Ascending aorta (tissue), 2 donors: ENCODE data around the gene PSEN1. TPM values are rescaled to one million over a fixed set of nuclear protein-coding genes. Genes with fewer than 3 reads are reported as not detected.

ENCODE experiments used
- DNase-seq, 2 donors: peaks; one replicate each; pipeline ENCODE4 v3.0.0-alpha.2; 2019; ENCODE audit warnings: low spot score in 2 of 2
- H3K27ac ChIP-seq, 2 donors: fragments of 200-600 bp; sonication (generic); one replicate each; pipeline ENCODE4 v1.5.1; 2016 to 2017; ENCODE audit warnings: mild to moderate bottlenecking in 1 of 2
- H3K27me3 ChIP-seq: fragments of 200-600 bp; sonication (generic); one replicate; pipeline ENCODE4 v1.5.1; 2017
- H3K36me3 ChIP-seq, 2 donors: fragments of 200-600 bp; sonication (generic); one replicate each; pipeline ENCODE4 v1.5.1; 2016
- H3K4me1 ChIP-seq, 2 donors: fragments of 200-600 bp; sonication (generic); one replicate each; pipeline ENCODE4 v1.5.1; 2016 to 2017; ENCODE audit warnings: mild to moderate bottlenecking in 1 of 2
- H3K4me3 ChIP-seq, 2 donors: fragments of 200-600 bp; sonication (generic); one replicate each; pipeline ENCODE4 v1.5.1; 2016 to 2017; ENCODE audit warnings: mild to moderate bottlenecking in 1 of 2
- H3K9me3 ChIP-seq, 2 donors: fragments of 200-600 bp; sonication (generic); one replicate each; pipeline ENCODE4 v1.5.1; 2016
- intact Hi-C: fragments of 100-400 bp; cut with DNase I; formaldehyde crosslinking; loops from one replicate; pipeline ENCODE4 v1.15.1; 2023
- total RNA-seq: library from RNA; depleted of rRNA; stranded (reverse); fragments of >200 nt; gene quantifications from one replicate; pipeline ENCODE4 v1.1.0, GENCODE V29; 2016
- TF ChIP-seq, protein P1 (sequence below), 3 experiments: fragments of 200-600 bp in 2 of 3; fragments of 450-650 bp in 1 of 3; sonication (generic) in 2 of 3; IDR thresholded peaks; one replicate each; pipeline ENCODE4 v1.5.1; 2016 to 2019; ENCODE audit warnings: antibody characterized with exemption in 3 of 3, mild to moderate bottlenecking in 1 of 3, moderate library complexity in 1 of 3

Gene PSEN1
- total RNA-seq, 1 donor from 2014 or later = 15.2 TPM

DNA sequence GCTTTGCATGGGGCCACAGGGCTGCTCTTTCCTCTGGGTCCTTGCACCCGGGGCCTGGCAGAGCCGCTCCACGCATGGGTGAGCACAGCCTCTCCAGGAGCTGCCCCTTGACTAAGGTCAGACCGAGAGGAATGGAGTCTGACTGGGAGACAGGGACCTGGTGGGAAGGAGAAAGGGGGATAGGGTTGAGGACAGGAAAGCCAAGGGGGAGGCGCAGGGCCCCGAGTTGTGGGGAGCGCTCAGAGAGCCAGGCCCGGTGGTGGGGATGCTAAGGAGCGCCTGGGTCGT, 117.0 kb downstream of the PSEN1 start:
- no peaks in the 10 kb centered on the region for H3K36me3 ChIP-seq
- no peaks in the 10 kb centered on the region for H3K9me3 ChIP-seq
- no peak for DNase-seq
- no peaks in the 10 kb centered on the region for H3K27me3 ChIP-seq
- TF ChIP-seq, protein P1, sequence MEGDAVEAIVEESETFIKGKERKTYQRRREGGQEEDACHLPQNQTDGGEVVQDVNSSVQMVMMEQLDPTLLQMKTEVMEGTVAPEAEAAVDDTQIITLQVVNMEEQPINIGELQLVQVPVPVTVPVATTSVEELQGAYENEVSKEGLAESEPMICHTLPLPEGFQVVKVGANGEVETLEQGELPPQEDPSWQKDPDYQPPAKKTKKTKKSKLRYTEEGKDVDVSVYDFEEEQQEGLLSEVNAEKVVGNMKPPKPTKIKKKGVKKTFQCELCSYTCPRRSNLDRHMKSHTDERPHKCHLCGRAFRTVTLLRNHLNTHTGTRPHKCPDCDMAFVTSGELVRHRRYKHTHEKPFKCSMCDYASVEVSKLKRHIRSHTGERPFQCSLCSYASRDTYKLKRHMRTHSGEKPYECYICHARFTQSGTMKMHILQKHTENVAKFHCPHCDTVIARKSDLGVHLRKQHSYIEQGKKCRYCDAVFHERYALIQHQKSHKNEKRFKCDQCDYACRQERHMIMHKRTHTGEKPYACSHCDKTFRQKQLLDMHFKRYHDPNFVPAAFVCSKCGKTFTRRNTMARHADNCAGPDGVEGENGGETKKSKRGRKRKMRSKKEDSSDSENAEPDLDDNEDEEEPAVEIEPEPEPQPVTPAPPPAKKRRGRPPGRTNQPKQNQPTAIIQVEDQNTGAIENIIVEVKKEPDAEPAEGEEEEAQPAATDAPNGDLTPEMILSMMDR (IDR thresholded peaks at IDR 0.05) = no peak
- no peak overlapping the region for H3K27ac ChIP-seq
- intact Hi-C loops = no loop called here
- no peaks in the 10 kb centered on the region for H3K4me1 ChIP-seq
- H3K4me3 ChIP-seq = no peak overlapping the region

DNA sequence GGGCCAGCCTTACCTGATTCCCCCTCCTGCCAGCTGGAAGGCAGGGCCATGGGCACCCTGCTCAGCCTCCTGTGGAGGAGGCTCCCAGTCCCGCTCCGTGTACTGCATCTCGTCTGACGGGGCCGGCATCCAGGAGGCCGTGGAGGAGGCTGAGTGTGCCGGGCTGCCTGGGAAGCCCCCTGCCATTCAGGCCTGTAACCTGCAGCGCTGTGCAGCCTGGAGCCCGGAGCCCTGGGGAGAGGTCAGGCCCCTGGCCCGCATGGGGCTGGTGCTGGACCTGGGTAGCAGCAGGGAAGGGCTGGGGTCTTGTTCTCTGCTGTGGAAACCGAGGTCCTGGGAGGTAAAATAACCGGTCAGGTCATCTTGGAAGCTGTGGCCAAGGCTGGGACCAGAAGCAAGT, 117.4 kb downstream of the PSEN1 start:
- Histone ChIP-seq H3K27ac (no peak overlapping the region), H3K4me1 (no peaks in the 10 kb centered on the region), H3K4me3 (no peak overlapping the region), H3K9me3 (no peaks in the 10 kb centered on the region), H3K27me3 (no peaks in the 10 kb centered on the region), H3K36me3 (no peaks in the 10 kb centered on the region)
- intact Hi-C loops = no loop called here
- no peak for DNase-seq
- TF ChIP-seq, protein P1 (IDR thresholded peaks at IDR 0.05) = no peak

DNA sequence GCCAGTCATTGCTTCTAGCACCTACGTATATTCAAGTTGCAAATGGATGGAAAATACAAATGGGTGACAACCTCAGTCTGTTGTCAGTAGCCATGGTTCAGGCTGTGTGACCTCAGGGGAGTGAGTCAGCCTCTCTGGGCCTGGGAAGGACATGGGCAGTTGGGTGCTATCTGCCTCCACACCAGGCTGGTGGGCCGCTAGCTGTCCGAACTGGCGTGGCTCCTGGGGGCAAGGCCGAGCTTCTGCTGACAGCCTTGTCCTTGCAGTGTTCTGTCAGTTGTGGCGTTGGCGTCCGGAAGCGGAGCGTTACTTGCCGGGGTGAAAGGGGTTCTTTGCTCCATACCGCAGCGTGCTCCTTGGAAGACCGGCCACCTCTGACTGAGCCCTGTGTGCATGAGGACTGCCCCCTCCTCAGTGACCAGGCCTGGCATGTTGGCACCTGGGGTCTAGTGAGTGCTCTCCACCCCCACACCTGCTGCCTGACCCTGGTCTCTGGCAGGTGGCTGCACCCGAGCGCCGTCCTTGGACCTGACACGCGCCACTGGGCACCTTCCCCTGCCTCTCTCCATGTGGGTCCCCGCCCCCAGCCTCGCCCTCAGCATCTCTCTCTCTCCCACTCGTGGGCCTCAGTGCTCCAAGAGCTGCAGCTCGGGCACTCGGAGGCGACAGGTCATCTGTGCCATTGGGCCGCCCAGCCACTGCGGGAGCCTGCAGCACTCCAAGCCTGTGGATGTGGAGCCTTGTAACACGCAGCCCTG, 118.1 kb downstream of the PSEN1 start:
- H3K27me3 ChIP-seq = no peaks in the 10 kb centered on the region
- DNase-seq = no peak
- H3K4me1 ChIP-seq = no peaks in the 10 kb centered on the region
- no peak overlapping the region for H3K4me3 ChIP-seq
- no peaks in the 10 kb centered on the region for H3K9me3 ChIP-seq
- H3K36me3 ChIP-seq = no peaks in the 10 kb centered on the region
- TF ChIP-seq, protein P1 (IDR thresholded peaks at IDR 0.05) = no peak
- H3K27ac ChIP-seq = no peak overlapping the region
- intact Hi-C loops = no loop called here

DNA sequence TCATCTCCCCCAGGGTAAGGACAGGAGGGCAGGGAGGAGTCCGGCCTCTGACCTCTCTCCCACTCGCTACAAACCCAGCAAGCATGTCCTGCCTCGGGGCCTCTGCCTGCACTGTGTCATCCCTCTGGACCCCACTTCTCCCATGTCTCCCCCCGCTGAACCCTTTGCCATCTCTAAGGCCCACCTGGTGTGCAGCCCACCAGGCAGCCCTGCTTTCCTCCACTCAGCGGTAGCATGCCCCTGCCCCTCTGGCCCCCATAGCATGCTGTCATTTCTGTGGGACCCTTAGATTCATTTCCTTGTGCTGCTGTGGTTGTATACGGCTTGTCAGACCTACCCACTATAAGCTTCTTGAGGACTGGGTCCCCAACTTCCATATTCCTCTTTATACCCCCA, 118.7 kb downstream of the PSEN1 start:
- H3K36me3 ChIP-seq = no peaks in the 10 kb centered on the region
- no peak for DNase-seq
- H3K4me1 ChIP-seq = no peaks in the 10 kb centered on the region
- H3K27me3 ChIP-seq = no peaks in the 10 kb centered on the region
- no peak overlapping the region for H3K27ac ChIP-seq
- no peak overlapping the region for H3K4me3 ChIP-seq
- intact Hi-C loops = no loop called here
- no peaks in the 10 kb centered on the region for H3K9me3 ChIP-seq
- TF ChIP-seq, protein P1 (IDR thresholded peaks at IDR 0.05) = no peak

DNA sequence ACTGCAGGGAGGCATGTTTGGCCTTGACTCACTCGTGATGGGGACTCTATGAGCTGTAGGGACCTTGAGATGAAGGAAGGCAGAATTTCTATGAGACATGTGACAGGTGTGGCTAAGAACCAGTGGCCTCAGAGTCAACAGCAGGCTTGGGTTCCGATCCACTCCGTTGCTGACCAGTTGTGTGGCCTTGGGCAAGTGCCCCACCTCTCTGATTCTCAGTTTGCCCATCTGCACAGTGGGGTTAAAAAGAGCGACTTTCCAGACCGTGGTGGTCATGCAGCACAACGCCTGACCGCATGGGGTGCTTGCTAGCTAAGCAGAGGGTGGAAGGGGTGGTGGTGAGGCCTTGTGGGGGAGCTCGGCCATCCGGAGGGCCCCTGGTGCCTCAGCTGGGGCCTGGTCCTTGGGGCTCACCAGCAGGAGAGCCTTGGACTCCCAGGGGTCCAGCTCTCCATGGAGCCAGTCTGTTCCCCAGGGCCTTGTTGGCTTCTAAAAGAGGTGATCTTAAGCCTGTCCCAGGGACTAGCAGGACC, 119.5 kb downstream of the PSEN1 start:
- intact Hi-C loops = no loop called here
- Histone ChIP-seq H3K27me3 (no peaks in the 10 kb centered on the region), H3K36me3 (no peaks in the 10 kb centered on the region), H3K4me1 (no peaks in the 10 kb centered on the region), H3K9me3 (no peaks in the 10 kb centered on the region), H3K4me3 (no peak overlapping the region), H3K27ac (no peak overlapping the region)
- TF ChIP-seq, protein P1 (IDR thresholded peaks at IDR 0.05) = no peak
- no peak for DNase-seq
